WI38 (cell line): ENCODE results near the gene GRAMD2B.
"Not testable (repeated sequence)": the region's sequence is repeated elsewhere in the genome, so short reads cannot be mapped to it uniquely, and the experiment has no call there.

Source experiments
- H3K4me3 ChIP-seq: 2 replicates; pipeline ENCODE4 v1.5.1; 2011; ENCODE audit warnings: low read depth, mild to moderate bottlenecking, control low read depth, low read length
- CTCF ChIP-seq: IDR thresholded peaks from 2 replicates; pipeline ENCODE4 v1.5.1; 2012; ENCODE audit warnings: low read depth, mild to moderate bottlenecking, control low read depth, low read length

GRAMD2B gene

GRCh38 chr5:126516133-126516532 is 92.9 kb downstream of the GRAMD2B start:
- no peak for TF ChIP-seq CTCF
- no peak overlapping the region for H3K4me3 ChIP-seq

GRCh38 chr5:126516852-126517251 is 93.6 kb downstream of the GRAMD2B start:
- no peak overlapping the region for H3K4me3 ChIP-seq
- no peak for TF ChIP-seq CTCF

GRCh38 chr5:126519223-126519622 is 96.0 kb downstream of the GRAMD2B start:
- H3K4me3 ChIP-seq: not testable (repeated sequence)

GRCh38 chr5:126519637-126520592 is 96.7 kb downstream of the GRAMD2B start:
- no peak overlapping the region for H3K4me3 ChIP-seq
- no peak for TF ChIP-seq CTCF

- H3K4me3 ChIP-seq: no peak overlapping the region
- TF ChIP-seq CTCF: no peak
Observed at GRCh38 chr5:126520593-126520953, 97.4 kb downstream of the GRAMD2B start.

- no peak overlapping the region for H3K4me3 ChIP-seq
- TF ChIP-seq CTCF: no peak
Observed at GRCh38 chr5:126521130-126521529, 97.9 kb downstream of the GRAMD2B start.

GRCh38 chr5:126523818-126524510 is 100.8 kb downstream of the GRAMD2B start:
- TF ChIP-seq CTCF: no peak
- H3K4me3 ChIP-seq: no peak overlapping the region
